Cardiac fibroblast (primary cell): ENCODE results near the gene SHCBP1L.

Experiments used
- DNase-seq, 2 donors: peaks; one replicate each; pipeline versions ENCODE4 v3.0.0 to v3.0.0-alpha.2; 2010; ENCODE audit warnings: low read depth in 2 of 2
- H3K4me3 ChIP-seq, 2 donors: replicated peaks in 1 of 2; 1 replicate in 1 of 2; 2 replicates in 1 of 2; pipeline ENCODE4 v1.5.1; 2011; ENCODE audit warnings: low read depth in 2 of 2, low read length in 2 of 2, mild to moderate bottlenecking in 2 of 2, moderate library complexity in 1 of 2
- TF ChIP-seq, protein P1 (sequence below): IDR thresholded peaks from one replicate; pipeline ENCODE4 v1.5.1; 2011; ENCODE audit warnings: low read depth, mild to moderate bottlenecking, low read length, inconsistent platforms

Gene SHCBP1L

DNA sequence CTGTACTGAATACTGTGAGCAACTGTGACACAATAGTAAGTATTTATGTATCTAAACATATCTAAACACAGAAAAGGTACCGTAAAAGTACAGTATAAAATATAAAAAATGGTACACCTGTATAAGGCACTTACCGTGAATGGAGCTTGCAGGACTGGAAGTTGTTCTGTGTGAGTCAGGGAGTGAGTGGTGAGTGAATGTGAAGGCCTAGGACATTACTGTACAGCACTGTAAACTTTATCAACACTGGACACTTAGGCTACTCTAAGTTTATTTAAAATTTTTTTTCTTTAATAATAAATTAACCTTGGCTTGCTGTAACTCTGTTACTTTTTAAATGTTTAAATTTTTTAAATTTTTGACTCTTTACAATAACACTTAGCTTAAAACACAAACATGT is 24.5 kb upstream of the SHCBP1L start:
- DNase-seq, result no peak
- H3K4me3 ChIP-seq, result no peak overlapping the region
- TF ChIP-seq, protein P1, sequence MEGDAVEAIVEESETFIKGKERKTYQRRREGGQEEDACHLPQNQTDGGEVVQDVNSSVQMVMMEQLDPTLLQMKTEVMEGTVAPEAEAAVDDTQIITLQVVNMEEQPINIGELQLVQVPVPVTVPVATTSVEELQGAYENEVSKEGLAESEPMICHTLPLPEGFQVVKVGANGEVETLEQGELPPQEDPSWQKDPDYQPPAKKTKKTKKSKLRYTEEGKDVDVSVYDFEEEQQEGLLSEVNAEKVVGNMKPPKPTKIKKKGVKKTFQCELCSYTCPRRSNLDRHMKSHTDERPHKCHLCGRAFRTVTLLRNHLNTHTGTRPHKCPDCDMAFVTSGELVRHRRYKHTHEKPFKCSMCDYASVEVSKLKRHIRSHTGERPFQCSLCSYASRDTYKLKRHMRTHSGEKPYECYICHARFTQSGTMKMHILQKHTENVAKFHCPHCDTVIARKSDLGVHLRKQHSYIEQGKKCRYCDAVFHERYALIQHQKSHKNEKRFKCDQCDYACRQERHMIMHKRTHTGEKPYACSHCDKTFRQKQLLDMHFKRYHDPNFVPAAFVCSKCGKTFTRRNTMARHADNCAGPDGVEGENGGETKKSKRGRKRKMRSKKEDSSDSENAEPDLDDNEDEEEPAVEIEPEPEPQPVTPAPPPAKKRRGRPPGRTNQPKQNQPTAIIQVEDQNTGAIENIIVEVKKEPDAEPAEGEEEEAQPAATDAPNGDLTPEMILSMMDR, result no peak

DNA sequence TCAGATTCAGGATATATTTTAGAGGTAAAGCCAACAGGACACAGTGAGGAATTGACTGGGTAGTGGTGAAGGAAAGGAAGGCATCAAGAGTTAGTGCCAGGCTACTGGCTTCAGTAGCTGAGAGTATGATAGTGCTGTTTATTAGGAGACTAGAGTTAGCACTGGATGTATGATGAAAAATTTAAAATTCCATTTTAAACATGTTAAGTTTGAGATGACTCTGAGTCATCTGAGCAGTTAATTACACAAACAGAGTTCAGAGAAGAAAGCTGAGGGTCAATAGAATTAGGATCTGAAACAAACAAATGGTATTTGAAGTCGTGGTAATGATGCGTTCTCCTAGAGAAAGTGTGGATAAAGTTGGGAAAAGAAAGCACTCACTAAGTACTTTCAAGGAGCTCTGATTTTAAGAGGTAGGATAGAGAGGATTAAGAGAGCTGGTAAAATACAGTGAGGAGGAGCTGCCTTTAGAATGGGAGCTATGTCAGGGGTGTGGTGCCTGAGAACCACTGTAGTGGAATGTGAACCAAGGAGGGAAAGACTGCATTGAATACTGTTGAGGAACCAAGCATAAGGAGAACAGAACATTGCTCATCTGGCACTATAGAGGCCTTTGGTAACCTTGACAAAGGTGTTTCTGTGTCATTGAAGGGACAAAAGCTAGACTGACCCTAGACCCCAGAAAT is 21.7 kb upstream of the SHCBP1L start:
- TF ChIP-seq, protein P1, result no peak
- DNase-seq, result no peak
- no peak overlapping the region for H3K4me3 ChIP-seq

DNA sequence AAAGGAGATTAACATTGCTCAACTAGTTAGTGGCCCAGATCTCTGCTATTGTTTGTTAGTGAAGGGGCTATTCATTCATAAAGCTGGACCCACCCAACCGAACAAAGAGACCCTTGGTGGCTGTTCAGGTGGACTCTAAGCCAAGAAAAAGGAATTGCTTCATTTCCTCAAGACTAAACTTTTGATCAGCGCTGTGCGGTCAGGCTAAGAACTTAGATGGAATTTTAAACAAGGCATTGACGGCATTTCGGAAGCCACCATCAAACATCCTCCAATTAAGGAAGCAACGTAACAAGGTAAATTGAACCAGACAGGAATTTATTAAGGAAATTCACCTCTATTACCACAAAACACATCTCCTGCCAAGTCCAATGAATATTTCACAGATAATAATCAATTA is 19.9 kb upstream of the SHCBP1L start:
- TF ChIP-seq, protein P1, result no peak
- H3K4me3 ChIP-seq, result no peak overlapping the region
- DNase-seq, result no peak

DNA sequence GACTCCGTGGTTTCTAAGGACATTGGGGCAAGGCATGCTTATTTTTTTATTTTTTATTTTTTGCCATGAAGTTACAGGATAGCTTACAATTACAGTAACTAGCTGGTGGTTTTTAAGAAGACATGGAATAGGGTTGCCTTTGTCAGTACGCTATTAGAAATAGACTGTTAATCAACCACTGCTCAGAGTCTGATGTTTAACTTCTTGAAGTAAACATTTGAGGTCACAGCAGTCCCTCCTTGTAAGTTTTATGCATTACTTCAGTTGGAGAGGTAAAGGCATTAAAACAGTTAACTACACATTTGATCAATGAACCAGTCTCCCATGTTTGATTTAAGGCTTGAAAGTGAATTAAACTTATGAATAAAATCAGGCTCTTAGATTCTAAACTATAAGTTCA is 19.3 kb upstream of the SHCBP1L start:
- no peak for DNase-seq
- TF ChIP-seq, protein P1, result no peak
- H3K4me3 ChIP-seq, result no peak overlapping the region

DNA sequence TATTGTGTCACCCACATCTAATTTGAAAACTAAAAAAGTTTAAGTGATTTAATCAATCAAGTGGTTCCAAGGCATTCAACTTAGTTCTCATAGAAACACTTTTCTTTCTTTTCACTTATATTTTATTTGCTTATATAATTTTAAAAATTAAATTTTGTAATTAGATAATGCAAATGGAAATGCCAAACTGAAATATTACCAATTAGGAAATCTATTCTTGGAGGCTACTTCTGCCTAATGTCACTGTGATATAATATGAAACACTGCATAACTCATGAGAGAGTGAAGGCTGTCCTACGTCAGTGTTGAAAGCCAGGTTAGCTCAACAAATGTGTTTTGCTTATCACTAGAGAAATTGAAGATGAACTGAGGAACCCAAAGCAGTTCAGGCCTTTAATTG is 18.3 kb upstream of the SHCBP1L start:
- TF ChIP-seq, protein P1, result no peak
- no peak overlapping the region for H3K4me3 ChIP-seq
- DNase-seq, result no peak

DNA sequence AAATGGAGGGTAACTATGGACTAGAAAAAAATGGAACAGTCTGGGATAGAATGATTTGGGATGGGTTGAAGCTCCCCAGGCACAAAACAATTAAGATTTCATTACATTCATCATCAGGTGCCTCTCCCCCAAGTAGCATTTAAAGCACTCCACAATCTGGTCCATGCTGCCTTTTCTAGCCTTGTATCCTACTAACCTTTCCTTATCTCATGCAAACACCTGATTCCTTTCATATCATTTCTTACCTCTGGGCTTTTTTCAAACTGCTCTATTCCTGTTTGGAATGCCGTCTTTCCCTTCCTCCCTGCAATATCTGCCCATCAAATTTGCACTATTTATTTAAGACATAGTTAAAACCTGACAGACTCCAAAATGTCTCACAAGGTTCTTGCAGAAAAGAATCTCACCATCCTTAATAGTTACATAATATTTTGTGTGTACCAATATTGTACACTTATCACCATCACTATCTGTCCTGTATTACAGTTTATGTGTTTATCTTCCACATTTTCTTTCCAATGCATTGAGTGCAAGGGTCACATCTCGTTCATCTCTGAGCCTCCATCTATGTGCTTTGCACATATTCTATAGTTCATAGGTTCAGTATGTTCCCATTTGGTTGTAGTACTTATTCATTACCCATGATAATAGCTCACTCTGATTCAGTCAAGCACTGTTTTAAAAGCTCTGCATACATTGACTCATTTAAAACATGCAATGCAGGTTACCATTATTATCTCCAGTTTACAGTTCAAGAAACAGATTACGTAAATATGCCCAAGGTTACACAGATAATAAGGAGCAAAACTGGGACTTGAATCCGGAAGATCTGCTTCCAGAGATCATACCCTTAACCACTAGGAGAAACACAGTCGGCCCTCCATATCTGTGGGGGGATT is 16.1 kb upstream of the SHCBP1L start:
- TF ChIP-seq, protein P1, result no peak
- no peak overlapping the region for H3K4me3 ChIP-seq
- DNase-seq, result peak in 1 of 2 donors; percentile 24
